Dendritic cell treated with granulocyte-macrophage colony-stimulating factor and Interleukin-4, amounts not matched to agents 40 ng/mL and 50 ng/mL, for 4 days (primary cell): ENCODE data around the gene AK8.

Experiments used
- H3K27ac Mint-ChIP-seq: one replicate; pipeline ENCODE4 v1.8.0; 2022; ENCODE audit warnings: mild to moderate bottlenecking, mixed read lengths
- H3K27me3 Mint-ChIP-seq: one replicate; pipeline ENCODE4 v1.8.0; 2022; ENCODE audit warnings: mild to moderate bottlenecking, mixed read lengths
- H3K36me3 Mint-ChIP-seq: one replicate; pipeline ENCODE4 v1.8.0; 2022; ENCODE audit warnings: low read depth, mixed read lengths
- H3K4me1 Mint-ChIP-seq: one replicate; pipeline ENCODE4 v1.8.0; 2022; ENCODE audit warnings: low read depth, mixed read lengths
- H3K4me3 Mint-ChIP-seq: one replicate; pipeline ENCODE4 v1.8.0; 2022; ENCODE audit warnings: mild to moderate bottlenecking, moderate library complexity, mixed read lengths
- H3K9me3 Mint-ChIP-seq: one replicate; pipeline ENCODE4 v1.8.0; 2022; ENCODE audit warnings: mixed read lengths
- intact Hi-C: fragments of 100-400 bp; cut with micrococcal nuclease; formaldehyde crosslinking; loops from one replicate; pipeline ENCODE4 v1.15.0; 2022

The AK8 gene

GRCh38 chr9:132877824-132878694 lies at the start of gene AK8:
Gene AK8, minus strand, starts transcription at chr9:132878284. Its CDS starts 29 bp downstream, at chr9:132878255.
- Mint-ChIP-seq H3K27ac (peak within 1 kb of the TSS; percentile 73), H3K4me1 (peaks cover 16% of the 10 kb centered on the region), H3K27me3 (peaks cover 23% of the 10 kb centered on the region), H3K4me3 (peak within 1 kb of the TSS; percentile 75), H3K36me3 (no peaks in the 10 kb centered on the region), H3K9me3 (no peaks in the 10 kb centered on the region)
- intact Hi-C loops: no loop called here

- Mint-ChIP-seq H3K27me3 (no peaks in the 10 kb centered on the region), H3K4me1 (no peaks in the 10 kb centered on the region), H3K27ac (no peak overlapping the region), H3K4me3 (no peak overlapping the region), H3K36me3 (peaks cover 73% of the 10 kb centered on the region), H3K9me3 (no peaks in the 10 kb centered on the region)
- intact Hi-C loops: no loop called here
These were observed 49.6 kb upstream of the AK8 start for GRCh38 chr9:132927704-132928103.

GRCh38 chr9:132923346-132923902 lies 45.3 kb upstream of the AK8 start:
- Mint-ChIP-seq H3K36me3 (peaks cover 82% of the 10 kb centered on the region), H3K9me3 (no peaks in the 10 kb centered on the region), H3K4me3 (no peak overlapping the region), H3K4me1 (no peaks in the 10 kb centered on the region), H3K27ac (no peak overlapping the region), H3K27me3 (no peaks in the 10 kb centered on the region)
- intact Hi-C loops: no loop called here

GRCh38 chr9:132919614-132920268 lies 41.7 kb upstream of the AK8 start:
- Mint-ChIP-seq H3K36me3 (peaks cover 87% of the 10 kb centered on the region), H3K9me3 (no peaks in the 10 kb centered on the region), H3K27ac (no peak overlapping the region), H3K4me3 (no peak overlapping the region), H3K4me1 (no peaks in the 10 kb centered on the region), H3K27me3 (no peaks in the 10 kb centered on the region)
- intact Hi-C loops: no loop called here

- Mint-ChIP-seq H3K9me3 (no peaks in the 10 kb centered on the region), H3K27ac (no peak overlapping the region), H3K4me1 (no peaks in the 10 kb centered on the region), H3K4me3 (no peak overlapping the region), H3K27me3 (no peaks in the 10 kb centered on the region), H3K36me3 (peaks cover 95% of the 10 kb centered on the region)
- intact Hi-C loops: no loop called here
These were observed 36.8 kb upstream of the AK8 start for GRCh38 chr9:132914924-132915323.

GRCh38 chr9:132912131-132912530 lies 34.0 kb upstream of the AK8 start:
- H3K27ac Mint-ChIP-seq: no peak overlapping the region

GRCh38 chr9:132910376-132910775 lies 32.3 kb upstream of the AK8 start:
- H3K36me3 Mint-ChIP-seq: peaks cover 94% of the 10 kb centered on the region
- no peaks in the 10 kb centered on the region for H3K4me1 Mint-ChIP-seq
- H3K27me3 Mint-ChIP-seq: no peaks in the 10 kb centered on the region
- H3K4me3 Mint-ChIP-seq: no peak overlapping the region
- intact Hi-C loops: no loop called here
- no peaks in the 10 kb centered on the region for H3K9me3 Mint-ChIP-seq
- H3K27ac Mint-ChIP-seq: no peak overlapping the region

More at GRCh38 chr9:132912131-132912530, 34.0 kb upstream of the AK8 start:
- intact Hi-C loops: no loop called here
- Mint-ChIP-seq H3K36me3 (peaks cover 92% of the 10 kb centered on the region), H3K4me1 (no peaks in the 10 kb centered on the region), H3K4me3 (no peak overlapping the region), H3K9me3 (no peaks in the 10 kb centered on the region), H3K27me3 (no peaks in the 10 kb centered on the region)

GRCh38 chr9:132909311-132909710 lies 31.2 kb upstream of the AK8 start:
- peaks cover 93% of the 10 kb centered on the region for H3K36me3 Mint-ChIP-seq
- H3K27ac Mint-ChIP-seq: no peak overlapping the region
- intact Hi-C loops: no loop called here
- H3K9me3 Mint-ChIP-seq: no peaks in the 10 kb centered on the region
- no peaks in the 10 kb centered on the region for H3K4me1 Mint-ChIP-seq
- no peaks in the 10 kb centered on the region for H3K27me3 Mint-ChIP-seq
- H3K4me3 Mint-ChIP-seq: no peak overlapping the region

- Mint-ChIP-seq H3K27me3 (no peaks in the 10 kb centered on the region), H3K4me1 (no peaks in the 10 kb centered on the region), H3K36me3 (peaks cover 93% of the 10 kb centered on the region), H3K27ac (no peak overlapping the region), H3K9me3 (no peaks in the 10 kb centered on the region), H3K4me3 (no peak overlapping the region)
- intact Hi-C loops: no loop called here
These were observed 30.6 kb upstream of the AK8 start for GRCh38 chr9:132908635-132909034.

GRCh38 chr9:132905726-132906125 lies 27.6 kb upstream of the AK8 start:
- H3K9me3 Mint-ChIP-seq: no peaks in the 10 kb centered on the region

GRCh38 chr9:132903574-132904492 lies 25.7 kb upstream of the AK8 start:
- H3K4me3 Mint-ChIP-seq: no peak overlapping the region
- intact Hi-C loops: no loop called here
- no peaks in the 10 kb centered on the region for H3K9me3 Mint-ChIP-seq
- H3K4me1 Mint-ChIP-seq: no peaks in the 10 kb centered on the region
- H3K27me3 Mint-ChIP-seq: no peaks in the 10 kb centered on the region
- no peak overlapping the region for H3K27ac Mint-ChIP-seq
- H3K36me3 Mint-ChIP-seq: peaks cover 95% of the 10 kb centered on the region

More at GRCh38 chr9:132905726-132906125, 27.6 kb upstream of the AK8 start:
- Mint-ChIP-seq H3K27me3 (no peaks in the 10 kb centered on the region), H3K4me1 (no peaks in the 10 kb centered on the region), H3K27ac (no peak overlapping the region), H3K36me3 (peaks cover 94% of the 10 kb centered on the region), H3K4me3 (no peak overlapping the region)
- intact Hi-C loops: no loop called here

- no peaks in the 10 kb centered on the region for H3K27me3 Mint-ChIP-seq
- peaks cover 97% of the 10 kb centered on the region for H3K36me3 Mint-ChIP-seq
- no peak overlapping the region for H3K4me3 Mint-ChIP-seq
- no peak overlapping the region for H3K27ac Mint-ChIP-seq
- peaks cover 2% of the 10 kb centered on the region for H3K4me1 Mint-ChIP-seq
- intact Hi-C loops: no loop called here
- H3K9me3 Mint-ChIP-seq: no peaks in the 10 kb centered on the region
These were observed 24.1 kb upstream of the AK8 start for GRCh38 chr9:132901858-132902831.

- H3K27me3 Mint-ChIP-seq: no peaks in the 10 kb centered on the region
- no peak overlapping the region for H3K27ac Mint-ChIP-seq
- peaks cover 98% of the 10 kb centered on the region for H3K36me3 Mint-ChIP-seq
- intact Hi-C loops: no loop called here
- H3K4me1 Mint-ChIP-seq: peaks cover 12% of the 10 kb centered on the region
- no peak overlapping the region for H3K4me3 Mint-ChIP-seq
- H3K9me3 Mint-ChIP-seq: no peaks in the 10 kb centered on the region
These were observed 20.0 kb upstream of the AK8 start for GRCh38 chr9:132898051-132898450.
